Prostate gland (tissue), 2 donors: ENCODE results near the gene SEPSECS.

ENCODE experiments used
- POLR2AphosphoS5 ChIP-seq: sonication (generic); formaldehyde crosslinking; IDR thresholded peaks from one replicate; pipeline ENCODE4 v1.6.1; 2017; ENCODE audit warnings: antibody characterized with exemption
- TF ChIP-seq, protein P1 (sequence below), 4 experiments: fragments of 200-600 bp in 2 of 4; fragments of 450-650 bp in 2 of 4; sonication (generic) in 2 of 4; IDR thresholded peaks; 1 replicate in 3 of 4; 2 replicates in 1 of 4; pipeline ENCODE4 v1.5.1; 2016 to 2019; ENCODE audit warnings: antibody characterized with exemption in 4 of 4, mild to moderate bottlenecking in 2 of 4, moderate library complexity in 2 of 4

DNA sequence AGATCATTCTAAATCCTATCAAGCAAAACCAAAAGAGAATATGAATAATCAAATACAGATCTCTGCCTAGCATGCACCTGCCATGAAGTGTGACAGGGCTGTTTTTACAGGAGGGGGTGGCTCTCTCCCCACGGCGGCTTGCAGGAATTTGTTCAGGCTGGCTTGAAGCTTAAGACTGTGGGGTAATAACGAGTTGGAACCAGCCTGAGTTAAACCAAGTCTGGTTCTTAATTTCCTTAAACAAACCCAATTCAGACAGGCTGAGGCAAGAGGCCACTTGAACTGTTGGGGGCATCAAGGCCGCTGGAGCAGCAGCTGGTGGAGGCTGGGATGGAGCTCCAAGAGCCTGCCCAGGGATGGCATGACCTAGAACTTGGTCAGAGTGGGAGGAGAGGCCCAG, 84.4 kb downstream of the SEPSECS start:
- TF ChIP-seq, protein P1, sequence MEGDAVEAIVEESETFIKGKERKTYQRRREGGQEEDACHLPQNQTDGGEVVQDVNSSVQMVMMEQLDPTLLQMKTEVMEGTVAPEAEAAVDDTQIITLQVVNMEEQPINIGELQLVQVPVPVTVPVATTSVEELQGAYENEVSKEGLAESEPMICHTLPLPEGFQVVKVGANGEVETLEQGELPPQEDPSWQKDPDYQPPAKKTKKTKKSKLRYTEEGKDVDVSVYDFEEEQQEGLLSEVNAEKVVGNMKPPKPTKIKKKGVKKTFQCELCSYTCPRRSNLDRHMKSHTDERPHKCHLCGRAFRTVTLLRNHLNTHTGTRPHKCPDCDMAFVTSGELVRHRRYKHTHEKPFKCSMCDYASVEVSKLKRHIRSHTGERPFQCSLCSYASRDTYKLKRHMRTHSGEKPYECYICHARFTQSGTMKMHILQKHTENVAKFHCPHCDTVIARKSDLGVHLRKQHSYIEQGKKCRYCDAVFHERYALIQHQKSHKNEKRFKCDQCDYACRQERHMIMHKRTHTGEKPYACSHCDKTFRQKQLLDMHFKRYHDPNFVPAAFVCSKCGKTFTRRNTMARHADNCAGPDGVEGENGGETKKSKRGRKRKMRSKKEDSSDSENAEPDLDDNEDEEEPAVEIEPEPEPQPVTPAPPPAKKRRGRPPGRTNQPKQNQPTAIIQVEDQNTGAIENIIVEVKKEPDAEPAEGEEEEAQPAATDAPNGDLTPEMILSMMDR (IDR thresholded peaks at IDR 0.05): no peak
- TF ChIP-seq POLR2AphosphoS5: no peak
